IPS DF 19.7 (cell line): ENCODE results near the gene ZNF574.

Source experiments
- DNase-seq: peaks from one replicate; pipeline ENCODE4 v3.0.0-alpha.2; 2013; ENCODE audit warnings: low read depth, low spot score

The ZNF574 gene

DNA sequence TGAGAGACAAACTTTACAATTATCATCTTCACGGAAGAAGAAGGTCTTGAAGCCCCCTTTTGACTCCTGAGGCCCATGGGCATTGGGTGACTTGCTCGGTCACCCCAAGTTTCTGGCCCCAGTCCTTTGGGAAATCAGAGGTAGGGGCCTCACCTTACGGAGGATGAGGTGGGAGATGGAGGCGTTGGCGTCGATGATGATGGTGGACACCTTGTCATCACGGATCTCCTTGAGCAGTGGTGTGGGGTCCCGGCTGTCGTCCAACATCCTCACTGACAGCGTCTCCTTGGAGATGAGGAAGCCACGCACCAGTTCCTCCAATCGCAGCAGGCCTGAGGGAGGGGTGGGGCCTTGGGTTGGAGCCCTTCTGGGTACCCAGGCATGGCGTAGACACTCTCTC lies 16.8 kb upstream of the ZNF574 start:
- no peak for DNase-seq

DNA sequence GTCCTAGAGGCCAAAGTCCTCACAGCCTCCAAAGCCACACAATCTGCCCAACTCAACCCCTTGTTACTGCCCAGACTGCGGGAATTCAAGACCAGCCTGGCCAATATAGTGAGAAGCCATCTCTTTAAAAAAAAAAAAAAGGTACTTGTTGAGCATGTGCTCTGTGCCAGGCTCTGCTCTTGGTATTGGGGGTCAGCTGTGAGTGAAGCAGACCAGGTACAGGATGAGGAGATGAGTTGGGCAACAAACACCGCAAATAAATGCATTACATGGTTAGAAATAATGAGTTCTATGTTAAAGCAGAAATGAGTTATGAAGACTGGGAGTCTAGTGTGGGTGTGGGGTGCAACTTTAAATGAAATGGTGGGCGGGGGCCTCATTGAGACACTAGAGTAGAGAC lies 15.8 kb upstream of the ZNF574 start:
- DNase-seq: no peak

DNA sequence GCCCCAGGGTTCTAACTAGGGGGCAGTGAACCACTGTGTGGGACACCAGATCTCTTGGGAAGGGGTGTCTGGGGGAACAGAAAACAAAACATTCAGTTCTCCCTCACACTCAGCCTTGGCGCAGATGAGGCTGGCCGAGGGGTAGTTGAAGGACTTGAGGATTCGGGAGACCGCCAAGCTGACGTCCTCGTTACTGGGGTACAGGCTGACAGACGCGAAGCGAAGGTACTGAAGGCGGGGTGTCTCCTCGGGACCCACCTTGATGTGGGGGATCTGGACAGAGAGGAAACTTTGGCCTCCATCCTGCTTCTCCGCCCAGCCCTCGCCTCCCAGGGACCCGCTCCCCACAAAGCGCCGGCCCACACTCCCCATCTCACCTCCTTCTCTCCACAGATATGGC lies 13.6 kb upstream of the ZNF574 start:
- no peak for DNase-seq

DNA sequence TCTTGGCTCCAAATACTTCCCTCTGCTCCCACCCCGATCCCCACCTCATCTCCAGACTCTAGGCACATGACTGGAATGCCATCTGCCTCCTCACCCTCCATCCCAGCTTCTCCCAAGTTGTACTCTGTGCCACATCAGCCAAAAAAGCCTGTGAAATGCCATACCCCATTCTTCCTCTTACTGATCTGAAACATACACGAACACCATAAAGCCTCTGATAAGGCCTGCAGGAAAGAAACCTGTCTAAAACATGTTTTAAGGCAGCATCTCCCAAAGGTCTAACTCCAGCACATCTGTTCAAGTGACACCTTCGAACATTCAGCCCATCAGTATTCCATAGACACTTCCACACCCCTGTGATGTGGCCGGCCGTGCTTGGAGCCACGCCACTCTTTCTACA lies 11.5 kb upstream of the ZNF574 start:
- no peak for DNase-seq

DNA sequence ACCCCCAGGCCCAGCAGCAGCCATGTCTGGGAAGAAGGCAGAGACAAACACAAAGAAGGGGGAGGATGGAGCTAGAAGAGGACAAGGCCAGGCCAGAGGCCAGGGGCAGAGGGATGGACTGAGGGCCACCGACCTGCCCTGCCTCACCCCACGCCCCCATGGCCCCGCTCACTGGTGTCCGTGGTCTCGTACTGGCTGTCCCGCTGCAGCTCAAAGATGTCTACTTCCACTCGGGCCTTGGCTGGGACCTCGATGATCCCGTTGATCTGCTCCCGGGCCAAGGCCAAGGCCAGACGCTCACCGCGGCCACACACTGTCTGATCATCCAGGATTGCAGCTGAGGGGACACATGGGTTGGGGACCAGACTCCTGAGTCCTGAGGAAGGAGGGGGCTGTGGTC lies 10.9 kb upstream of the ZNF574 start:
- DNase-seq: no peak

DNA sequence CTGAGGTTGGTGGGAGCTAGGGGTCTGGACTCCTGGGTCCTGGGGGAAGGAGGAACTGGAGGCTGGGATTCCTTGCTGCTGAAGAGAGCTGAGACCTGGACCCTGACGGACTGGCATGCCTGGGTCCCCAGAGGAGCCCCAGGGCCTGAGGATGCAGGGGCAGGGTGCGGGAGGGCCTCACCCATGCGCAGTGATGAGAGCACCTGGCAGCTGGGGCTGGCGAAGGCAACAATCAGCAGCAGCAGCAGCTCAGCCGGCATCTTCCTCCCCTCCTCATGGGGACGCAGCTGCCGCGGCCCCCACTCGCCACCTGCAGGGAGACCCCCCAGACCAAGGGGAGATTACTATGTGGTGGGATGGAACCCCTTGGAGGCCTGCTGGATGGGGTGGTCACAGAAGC lies 10.5 kb upstream of the ZNF574 start:
- no peak for DNase-seq

DNA sequence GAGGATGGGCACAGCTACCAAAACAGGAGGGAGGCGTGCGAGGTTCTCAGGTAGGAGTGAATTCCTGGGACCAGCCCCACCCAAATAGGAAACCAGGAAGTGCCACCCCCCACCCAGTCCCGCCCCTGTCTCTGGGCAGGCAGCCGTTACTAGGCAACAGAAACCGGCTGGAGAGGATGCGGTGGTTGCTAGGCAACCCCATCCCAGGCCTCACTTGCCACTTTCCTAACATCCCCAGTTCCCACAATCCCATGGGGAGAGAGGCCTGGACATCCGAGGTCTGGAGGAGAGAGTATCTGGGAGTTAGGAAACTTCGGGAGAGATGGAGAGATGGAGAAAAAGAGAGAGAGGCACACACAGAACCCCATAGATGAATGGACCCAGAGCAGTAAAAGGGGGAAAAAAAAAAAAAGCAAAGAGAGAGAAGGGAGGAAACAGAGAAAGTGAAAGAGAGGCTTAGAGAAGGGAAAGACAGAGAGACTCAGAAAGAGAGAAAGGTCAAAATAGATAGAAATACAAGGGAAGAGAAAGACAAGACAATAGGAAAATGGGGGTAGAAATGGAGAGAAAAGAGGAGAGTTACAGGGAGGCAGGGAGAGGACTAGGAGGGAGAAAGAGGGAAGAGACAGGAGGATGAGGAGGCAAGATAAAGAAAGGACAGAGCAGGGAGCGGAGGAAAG lies 9.8 kb upstream of the ZNF574 start:
- no peak for DNase-seq

DNA sequence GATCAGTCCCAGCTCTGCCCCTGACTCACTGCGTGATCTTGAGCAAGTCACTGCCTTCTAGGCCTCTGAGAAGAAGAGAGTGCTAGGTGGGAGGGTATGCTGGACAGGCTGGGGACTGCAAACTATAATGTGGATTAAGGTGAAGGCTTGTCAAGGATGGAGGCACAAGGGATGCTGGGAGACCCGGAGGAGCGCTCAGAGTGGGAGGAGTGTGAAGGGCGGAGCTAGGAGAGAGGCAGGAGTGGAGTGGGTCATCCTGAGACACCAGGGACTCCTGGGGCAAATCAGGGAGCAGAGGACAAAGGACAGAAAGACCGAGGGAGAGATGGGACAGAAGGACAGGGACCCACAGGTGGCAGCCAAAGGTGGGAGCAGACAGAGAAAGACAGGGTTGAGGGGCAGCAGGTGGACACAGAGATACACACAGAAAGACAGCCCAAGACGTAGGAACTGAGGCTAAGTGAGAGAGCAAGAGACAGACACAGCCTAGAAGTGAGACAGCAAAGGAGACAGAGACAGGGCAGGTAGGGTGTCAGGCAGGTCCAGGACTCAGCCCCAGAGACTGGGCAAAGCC lies 8.6 kb upstream of the ZNF574 start:
- no peak for DNase-seq

DNA sequence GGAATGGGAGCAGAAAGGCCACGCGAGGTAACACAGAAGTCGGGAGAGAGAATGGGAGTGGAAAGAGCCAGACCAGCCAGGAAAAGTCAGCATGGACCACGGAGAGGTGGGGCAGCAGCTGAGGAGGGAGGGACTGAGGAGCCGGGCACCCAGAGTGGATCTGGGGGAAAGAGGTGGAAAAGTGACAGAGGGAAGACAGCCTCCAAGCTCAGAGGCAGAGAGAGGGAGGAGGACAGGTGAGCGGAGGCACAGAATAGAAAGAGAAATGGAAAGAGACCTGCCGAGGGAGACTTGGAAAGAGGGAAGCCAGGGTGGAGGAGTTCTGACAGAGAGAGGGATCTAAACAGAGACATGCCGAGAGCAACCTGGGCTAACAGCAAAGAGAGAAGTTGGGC lies 7.6 kb upstream of the ZNF574 start:
- DNase-seq: no peak

DNA sequence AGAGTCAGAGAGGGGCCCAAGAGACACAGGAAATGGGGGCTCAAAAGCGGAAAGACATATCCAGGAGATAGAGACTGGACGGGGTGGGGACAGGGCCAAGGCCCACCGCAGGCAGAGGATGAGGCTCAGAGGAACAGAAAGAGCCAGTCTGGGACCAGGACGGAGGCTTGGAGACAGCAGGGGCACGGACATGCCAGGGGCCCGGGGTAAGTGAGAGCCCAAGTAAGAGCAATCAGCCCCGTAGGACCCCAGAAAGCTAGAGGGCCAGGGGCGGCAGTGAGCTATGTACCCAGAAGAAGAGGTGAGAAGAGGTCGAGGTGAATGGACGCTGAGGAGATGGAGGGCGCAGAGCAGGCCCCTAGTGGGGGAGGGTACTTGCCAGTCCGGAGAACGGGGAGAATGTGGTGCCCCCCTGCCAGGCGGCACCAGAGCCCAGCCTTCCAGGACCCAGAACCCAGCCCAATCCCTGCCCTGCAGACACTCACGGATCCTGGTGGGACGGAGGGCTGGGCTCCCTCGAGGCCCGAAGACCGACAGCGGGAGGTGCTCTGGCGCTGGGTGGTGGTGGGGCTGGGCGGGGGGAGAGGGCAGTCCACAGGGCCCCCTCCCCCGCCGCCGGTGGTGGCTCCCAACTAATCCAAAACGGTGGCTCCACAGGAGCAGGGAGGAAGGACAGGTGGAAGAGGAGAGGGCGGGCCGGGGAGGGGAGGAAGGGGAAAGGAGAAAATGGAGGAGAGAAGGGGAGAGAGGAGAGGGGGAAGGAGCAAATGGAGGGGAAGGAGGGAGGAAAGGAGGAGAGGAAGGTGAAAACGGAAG lies 7.0 kb upstream of the ZNF574 start:
- no peak for DNase-seq

DNA sequence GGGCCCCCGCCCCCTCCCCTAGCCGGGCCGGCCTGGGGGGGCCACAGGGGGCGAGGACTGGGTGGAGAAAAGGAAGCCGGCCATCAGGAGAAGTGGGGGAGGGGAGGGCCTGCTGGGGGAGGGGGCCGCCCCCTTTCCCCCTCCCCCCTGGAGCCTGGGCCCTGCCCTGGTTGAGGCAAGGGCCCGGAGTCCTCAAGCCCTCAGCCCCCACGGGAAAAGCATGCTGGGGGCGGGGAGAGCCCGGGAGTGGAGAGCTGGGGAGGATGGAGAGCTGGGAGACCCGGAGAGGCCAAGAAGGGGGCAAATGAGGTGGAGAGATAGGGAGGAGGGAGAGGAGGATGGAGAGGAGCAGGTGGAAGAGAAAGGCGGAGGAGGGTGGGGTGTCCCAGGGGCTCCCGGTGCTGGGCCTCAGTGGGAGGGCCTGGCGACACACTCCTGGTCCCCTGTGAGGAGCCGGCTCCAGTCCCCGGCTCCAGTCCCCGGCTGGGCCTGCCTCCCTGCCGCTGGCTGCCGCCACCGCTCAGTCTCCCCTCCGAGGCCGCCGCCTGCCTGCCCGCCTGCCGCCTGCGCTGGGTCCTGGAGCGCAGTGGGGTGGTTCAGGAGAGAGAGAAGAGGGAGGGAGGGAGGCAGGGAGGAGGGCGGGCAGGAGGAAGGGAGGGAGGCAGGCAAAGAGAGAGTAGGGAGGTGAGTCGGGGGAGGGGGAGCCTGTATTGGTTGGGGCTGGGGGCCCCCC lies 6.2 kb upstream of the ZNF574 start, which contains the start of gene GRIK5:
GRIK5 (minus strand) TSS at position 588 of the 733 bp plus-strand sequence. CDS start 4,436 bp downstream, outside the sequence.
- no peak for DNase-seq

DNA sequence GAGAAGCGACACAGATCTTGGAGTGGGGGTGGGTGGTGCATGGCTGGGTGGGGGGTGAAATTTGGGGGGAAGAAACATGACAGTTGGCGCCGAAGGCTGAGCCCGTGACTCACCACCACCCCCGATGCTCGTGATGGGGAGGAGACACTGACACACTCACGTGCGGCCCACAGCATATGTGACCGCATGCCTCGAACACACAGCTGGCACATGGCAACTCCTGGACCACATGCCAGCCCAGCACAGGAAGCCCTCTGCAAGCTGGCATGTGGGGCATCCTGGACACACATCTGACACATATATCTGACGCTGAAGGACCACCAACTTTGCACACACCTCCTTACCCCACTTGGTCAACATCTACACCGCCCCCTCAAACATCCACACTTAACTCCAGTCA lies 4.7 kb upstream of the ZNF574 start:
- DNase-seq: no peak

DNA sequence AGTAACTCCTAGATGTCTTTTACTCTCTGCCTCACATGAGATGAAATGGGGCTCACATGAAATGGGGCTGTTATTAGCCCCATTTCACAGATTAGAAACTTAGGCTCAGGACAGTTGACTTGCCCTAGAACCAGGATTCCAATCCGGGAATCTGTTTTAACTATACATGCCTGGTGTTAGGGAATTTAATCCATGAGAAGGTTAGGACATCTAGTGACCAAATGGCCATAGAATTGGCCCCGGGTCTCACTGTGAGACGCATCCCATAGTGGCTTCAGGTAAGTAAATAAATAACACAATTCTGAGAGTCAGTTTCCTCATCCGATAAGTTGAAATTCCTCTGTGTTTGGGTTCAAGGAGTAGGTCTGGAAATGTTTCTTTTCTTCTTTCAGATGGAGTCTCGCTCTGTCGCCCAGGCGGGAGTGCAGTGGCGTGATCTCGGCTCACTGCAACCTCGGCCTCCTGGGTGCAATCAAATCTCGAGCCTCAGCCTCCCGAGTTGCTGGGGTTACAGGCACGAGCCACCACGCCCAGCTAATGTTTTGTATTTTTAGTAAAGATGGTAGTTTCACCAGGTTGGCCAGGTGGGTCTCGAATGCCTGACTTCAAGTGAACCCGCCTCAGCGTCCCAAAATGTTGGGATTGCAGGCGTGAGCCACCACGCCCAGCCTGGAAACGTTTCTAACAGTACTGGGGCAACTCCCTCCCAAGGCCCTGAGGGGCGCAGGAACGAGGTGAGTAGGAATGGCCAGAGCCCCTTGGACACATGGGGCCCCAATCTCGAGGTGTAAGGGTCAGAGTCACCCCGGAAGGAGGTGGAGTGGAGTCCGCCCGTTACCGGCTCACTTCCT lies 1.2 kb upstream of the ZNF574 start:
- DNase-seq: no peak

DNA sequence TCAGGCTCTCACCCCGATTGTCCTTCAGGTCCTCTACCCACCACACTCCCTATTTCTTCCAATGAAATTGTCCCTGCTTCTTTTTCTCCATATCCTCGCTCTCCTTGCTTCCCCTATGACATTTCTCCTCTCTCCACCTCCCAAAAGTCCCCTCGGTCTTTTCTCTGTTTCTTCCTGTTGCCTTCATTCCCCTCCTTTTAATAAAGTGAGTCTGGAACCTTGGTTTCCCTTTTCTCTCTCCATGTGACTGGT lies 676 bp upstream of the ZNF574 start:
- DNase-seq: no peak

DNA sequence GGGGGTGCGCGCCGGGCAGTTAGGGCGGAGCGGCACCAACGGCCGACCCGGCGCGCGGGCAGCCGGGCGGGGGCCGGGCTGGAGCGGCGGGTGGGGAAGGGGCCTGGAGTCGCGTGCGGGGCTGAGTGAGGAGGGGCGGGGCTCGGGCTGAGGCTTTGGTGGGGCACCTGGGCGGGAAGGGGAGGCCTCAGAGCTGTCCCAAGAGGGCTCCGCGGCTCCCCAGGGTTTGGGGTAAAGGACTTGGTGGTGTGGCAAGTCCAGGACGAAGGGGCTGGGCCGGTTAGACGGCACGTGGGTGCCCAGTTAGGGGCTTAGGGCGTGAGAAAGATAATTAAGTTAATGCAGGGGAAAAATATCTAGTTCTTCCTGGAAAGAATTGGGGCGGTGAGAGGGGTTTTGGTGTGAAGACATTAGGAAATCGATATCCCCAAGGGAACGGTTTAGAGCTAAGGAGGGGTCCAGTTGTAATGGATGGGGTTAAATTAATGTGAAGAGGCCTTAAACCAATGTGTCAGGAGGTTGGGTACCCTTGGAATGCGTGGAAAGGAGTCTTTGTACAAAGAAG lies 496 bp downstream of the ZNF574 start:
- no peak for DNase-seq

DNA sequence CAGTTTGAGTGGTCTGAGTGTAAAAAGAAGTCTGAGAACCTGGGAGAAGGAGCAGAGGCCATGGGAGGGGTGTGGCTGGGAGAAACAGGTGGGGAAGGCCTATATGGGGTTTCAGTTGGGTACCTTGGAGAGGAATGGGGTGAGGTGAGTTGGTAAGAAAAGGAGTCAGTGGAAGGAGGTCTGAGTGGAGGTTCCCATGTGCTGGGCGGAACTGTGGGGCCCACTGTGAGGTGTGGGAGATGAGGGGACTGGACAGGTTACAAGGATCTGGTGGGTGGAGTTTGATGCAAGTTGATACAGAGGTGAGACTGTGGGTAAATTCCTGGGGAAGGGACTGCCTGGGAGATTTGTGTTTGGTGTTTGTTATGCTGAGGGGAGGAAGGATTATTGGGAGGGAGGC lies 2.1 kb downstream of the ZNF574 start:
- no peak for DNase-seq

DNA sequence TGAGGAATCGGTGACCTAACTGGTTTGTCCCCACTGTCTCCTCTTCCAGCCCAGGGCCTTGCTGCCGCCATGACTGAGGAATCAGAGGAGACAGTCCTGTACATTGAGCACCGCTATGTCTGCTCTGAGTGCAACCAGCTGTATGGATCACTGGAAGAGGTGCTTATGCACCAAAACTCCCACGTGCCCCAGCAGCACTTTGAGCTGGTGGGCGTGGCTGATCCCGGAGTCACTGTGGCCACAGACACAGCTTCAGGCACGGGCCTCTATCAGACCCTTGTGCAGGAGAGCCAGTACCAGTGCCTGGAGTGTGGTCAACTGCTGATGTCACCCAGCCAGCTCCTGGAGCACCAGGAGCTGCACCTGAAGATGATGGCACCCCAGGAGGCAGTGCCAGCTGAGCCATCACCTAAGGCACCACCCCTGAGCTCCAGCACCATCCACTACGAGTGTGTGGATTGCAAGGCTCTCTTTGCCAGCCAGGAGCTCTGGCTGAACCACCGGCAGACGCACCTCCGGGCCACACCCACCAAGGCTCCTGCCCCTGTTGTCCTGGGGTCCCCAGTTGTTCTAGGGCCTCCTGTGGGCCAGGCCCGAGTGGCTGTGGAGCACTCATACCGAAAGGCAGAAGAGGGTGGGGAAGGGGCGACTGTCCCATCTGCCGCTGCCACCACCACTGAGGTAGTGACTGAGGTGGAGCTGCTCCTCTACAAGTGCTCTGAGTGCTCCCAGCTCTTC lies 2.7 kb downstream of the ZNF574 start:
- DNase-seq: no peak

DNA sequence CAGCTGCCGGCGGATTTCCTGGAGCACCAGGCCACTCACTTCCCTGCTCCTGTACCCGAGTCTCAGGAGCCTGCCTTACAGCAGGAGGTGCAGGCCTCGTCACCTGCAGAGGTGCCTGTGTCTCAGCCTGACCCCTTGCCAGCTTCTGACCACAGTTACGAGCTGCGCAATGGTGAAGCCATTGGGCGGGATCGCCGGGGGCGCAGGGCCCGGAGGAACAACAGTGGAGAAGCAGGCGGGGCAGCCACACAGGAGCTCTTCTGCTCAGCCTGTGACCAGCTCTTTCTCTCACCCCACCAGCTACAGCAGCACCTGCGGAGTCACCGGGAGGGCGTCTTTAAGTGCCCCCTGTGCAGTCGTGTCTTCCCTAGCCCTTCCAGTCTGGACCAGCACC lies 3.3 kb downstream of the ZNF574 start:
- DNase-seq: no peak

DNA sequence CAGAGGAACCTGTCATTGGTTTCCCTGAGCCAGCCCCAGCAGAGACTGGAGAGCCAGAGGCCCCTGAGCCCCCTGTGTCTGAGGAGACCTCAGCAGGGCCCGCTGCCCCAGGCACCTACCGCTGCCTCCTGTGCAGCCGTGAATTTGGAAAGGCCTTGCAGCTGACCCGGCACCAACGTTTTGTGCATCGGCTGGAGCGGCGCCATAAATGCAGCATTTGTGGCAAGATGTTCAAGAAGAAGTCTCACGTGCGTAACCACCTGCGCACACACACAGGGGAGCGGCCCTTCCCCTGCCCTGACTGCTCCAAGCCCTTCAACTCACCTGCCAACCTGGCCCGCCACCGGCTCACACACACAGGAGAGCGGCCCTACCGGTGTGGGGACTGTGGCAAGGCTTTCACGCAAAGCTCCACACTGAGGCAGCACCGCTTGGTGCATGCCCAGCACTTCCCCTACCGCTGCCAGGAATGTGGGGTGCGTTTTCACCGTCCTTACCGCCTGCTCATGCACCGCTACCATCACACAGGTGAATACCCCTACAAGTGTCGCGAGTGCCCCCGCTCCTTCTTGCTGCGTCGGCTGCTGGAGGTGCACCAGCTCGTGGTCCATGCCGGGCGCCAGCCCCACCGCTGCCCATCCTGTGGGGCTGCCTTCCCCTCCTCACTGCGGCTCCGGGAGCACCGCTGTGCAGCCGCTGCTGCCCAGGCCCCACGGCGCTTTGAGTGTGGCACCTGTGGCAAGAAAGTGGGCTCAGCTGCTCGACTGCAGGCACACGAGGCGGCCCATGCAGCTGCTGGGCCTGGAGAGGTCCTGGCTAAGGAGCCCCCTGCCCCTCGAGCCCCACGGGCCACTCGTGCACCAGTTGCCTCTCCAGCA lies 4.2 kb downstream of the ZNF574 start:
- no peak for DNase-seq
